PC-3 (cell line): Measurements from ENCODE around the gene ADCY10. TPM values are rescaled to one million over a fixed set of nuclear protein-coding genes. Genes with fewer than 3 reads are reported as not detected.

Experiments
- ATAC-seq: fragments of 200-7000 bp; cut with Tn5 transposase; 2 replicates; pipeline ENCODE4 v1.9.1; 2020; ENCODE audit warnings: mild to moderate bottlenecking, moderate library complexity
- BruUV-seq: library from RNA; stranded (reverse); fragments of 400-500 nt; replicated peaks from 2 replicates; lab custom pipeline; 2021; lab: Mats Ljungman, UMichigan
- CTCF ChIA-PET: fragments of 300-600 bp; sonication (Branson Sonifier 250); formaldehyde crosslinking; loops from one replicate; lab custom pipeline; 2022; ENCODE audit warnings: antibody characterized with exemption; lab: Charles Lee
- POLR2A ChIA-PET: fragments of 300-600 bp; sonication (Branson Sonifier 250); formaldehyde crosslinking; loops from one replicate; lab custom pipeline; 2022; ENCODE audit warnings: antibody characterized with exemption; ENCODE audit not compliant: unreplicated experiment; lab: Charles Lee
- DNase-seq: peaks from one replicate; pipeline ENCODE4 v3.0.0-alpha.2; 2015
- H2AFZ ChIP-seq: fragments of 300-600 bp; sonication (generic); 2 replicates; pipeline ENCODE4 v1.6.0; 2016; ENCODE audit warnings: antibody characterized with exemption, low read length
- H3F3A ChIP-seq: fragments of 300-600 bp; sonication (generic); one replicate; pipeline ENCODE4 v1.6.0; 2017; ENCODE audit warnings: antibody characterized with exemption, low read length, control low read depth, mild to moderate bottlenecking; ENCODE audit not compliant: unreplicated experiment
- H3K27ac ChIP-seq: fragments of 300-600 bp; sonication (generic); 2 replicates; pipeline ENCODE4 v1.5.1; 2016; ENCODE audit warnings: mild to moderate bottlenecking, low read length
- H3K27me3 ChIP-seq: fragments of 300-600 bp; sonication (generic); 2 replicates; pipeline ENCODE4 v1.6.1; 2016; ENCODE audit warnings: low read length, mixed read lengths
- H3K36me3 ChIP-seq: fragments of 300-600 bp; sonication (generic); 2 replicates; pipeline ENCODE4 v1.6.1; 2016; ENCODE audit warnings: low read depth, mixed run types, low read length, mixed read lengths
- H3K4me1 ChIP-seq: fragments of 300-600 bp; sonication (generic); 2 replicates; pipeline ENCODE4 v1.5.1; 2016; ENCODE audit warnings: low read length; ENCODE audit not compliant: insufficient read depth
- H3K4me2 ChIP-seq: fragments of 300-600 bp; sonication (generic); 2 replicates; pipeline ENCODE4 v1.6.0; 2016; ENCODE audit warnings: low read length
- H3K4me3 ChIP-seq: fragments of 300-600 bp; sonication (generic); 2 replicates; pipeline ENCODE4 v1.5.1; 2016; ENCODE audit warnings: mild to moderate bottlenecking, low read length, mixed read lengths
- H3K79me2 ChIP-seq: fragments of 300-600 bp; sonication (generic); 2 replicates; pipeline ENCODE4 v1.6.1; 2017; ENCODE audit warnings: low read length, mixed read lengths
- H3K9ac ChIP-seq: fragments of 300-600 bp; sonication (generic); 2 replicates; pipeline ENCODE4 v1.6.0; 2016; ENCODE audit warnings: mild to moderate bottlenecking, low read length
- H3K9me2 ChIP-seq: fragments of 300-600 bp; sonication (generic); replicated peaks from 2 replicates; pipeline ENCODE4 v1.6.1; 2016; ENCODE audit warnings: mixed run types, low read length, mixed read lengths
- H3K9me3 ChIP-seq: fragments of 300-600 bp; sonication (generic); 2 replicates; pipeline ENCODE4 v1.6.1; 2016; ENCODE audit warnings: low read length, mixed read lengths
- H4K20me1 ChIP-seq: fragments of 300-600 bp; sonication (generic); 2 replicates; pipeline ENCODE4 v1.6.1; 2016; ENCODE audit warnings: low read length, mixed read lengths
- EZH2 ChIP-seq: fragments of 300-600 bp; sonication (generic); IDR thresholded peaks from one replicate; pipeline ENCODE4 v1.6.1; 2017; ENCODE audit warnings: antibody characterized with exemption, mild to moderate bottlenecking, low read length; ENCODE audit not compliant: unreplicated experiment
- EZH2phosphoT487 ChIP-seq: fragments of 300-600 bp; sonication (generic); IDR thresholded peaks from 2 replicates; pipeline ENCODE4 v1.6.1; 2018; ENCODE audit warnings: mild to moderate bottlenecking, antibody characterized with exemption, low read length, borderline replicate concordance
- intact Hi-C: fragments of 100-400 bp; cut with micrococcal nuclease; formaldehyde crosslinking; loops from 2 replicates; pipeline ENCODE4 v1.9.0; 2023
- total RNA-seq: library from RNA; depleted of rRNA; stranded (reverse); fragments of >200 nt; gene quantifications from 2 replicates; pipeline ENCODE4 v1.2.3, GENCODE V29; 2014
- TF ChIP-seq, protein P1 (sequence below): fragments of 300-600 bp; sonication (generic); conservative IDR thresholded peaks from 2 replicates; pipeline ENCODE4 v1.5.1; 2017; ENCODE audit warnings: antibody characterized with exemption, low read depth, mild to moderate bottlenecking, low read length

Gene ADCY10
- total RNA-seq, 1 experiment from 2014 or later = not detected

DNA sequence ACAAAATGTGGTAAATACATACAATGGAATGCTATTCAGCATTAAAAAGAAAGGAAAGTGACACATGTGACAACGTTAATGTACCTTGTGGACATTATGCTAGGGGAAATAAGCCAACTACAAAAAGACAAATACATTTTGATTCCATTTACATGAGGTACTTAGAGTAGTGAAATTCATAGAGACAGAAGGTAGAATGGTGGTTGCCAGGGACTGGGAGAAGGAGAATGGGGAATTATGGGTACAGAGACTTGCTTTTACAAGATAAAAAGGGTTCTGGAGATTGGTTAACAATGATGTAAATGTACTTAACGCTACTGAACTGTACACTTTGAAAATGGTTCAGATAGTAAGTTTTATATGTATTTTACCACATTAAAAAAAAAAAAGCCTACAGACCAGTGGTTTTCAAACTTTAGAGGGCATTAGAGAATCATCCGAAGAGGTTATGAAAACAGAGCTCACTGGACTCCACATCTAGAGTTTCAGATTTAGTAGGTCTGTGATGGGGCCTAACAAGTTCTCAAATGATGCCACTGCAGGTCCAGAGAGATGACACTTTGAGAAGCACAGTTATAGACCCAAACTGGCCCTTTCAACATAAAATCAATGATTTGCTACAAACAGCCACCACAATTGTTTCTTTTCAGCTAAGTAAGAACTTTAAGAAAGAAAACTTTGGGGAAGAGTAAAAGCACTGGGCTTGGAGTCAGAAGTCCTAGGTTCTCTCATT lies 9.6 kb upstream of the ADCY10 start:
- H3K4me1 ChIP-seq = peaks cover 17% of the 10 kb centered on the region
- H3K4me2 ChIP-seq = 0 out of 2 replicates have a peak overlapping the region, but pooled peaks have one; percentile 5

DNA sequence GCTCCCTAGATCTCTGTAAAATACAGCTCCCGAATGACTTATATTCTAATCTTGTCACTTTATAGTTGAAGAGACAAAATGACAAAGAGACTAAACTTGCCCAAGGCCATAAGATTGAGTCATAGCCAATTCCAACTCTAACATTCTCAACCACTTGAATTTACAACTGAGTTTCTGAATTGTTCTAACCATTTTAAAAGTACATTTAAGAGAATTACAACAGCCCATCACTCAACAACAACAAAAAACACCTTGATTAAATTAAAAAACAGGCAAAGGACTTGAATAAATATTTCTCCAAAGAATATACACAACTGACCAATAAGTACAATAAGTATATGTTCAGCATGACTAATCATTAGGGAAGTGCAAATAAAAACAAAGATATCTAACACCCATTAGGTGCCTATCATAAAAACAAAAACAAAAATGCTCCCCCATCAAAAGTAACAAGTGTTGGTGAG lies 8.7 kb upstream of the ADCY10 start:
- Histone ChIP-seq H2AFZ (no peak overlapping the region), H3K9me3 (no peaks in the 10 kb centered on the region), H3K4me1 (peaks cover 17% of the 10 kb centered on the region), H4K20me1 (no peaks in the 10 kb centered on the region), H3F3A (no peaks in the 10 kb centered on the region), H3K36me3 (peaks cover 6% of the 10 kb centered on the region; the same call in 1 of the 2 replicates), H3K4me2 (peak overlapping the region; percentile 5; the same call in 1 of the 2 replicates), H3K79me2 (no peaks in the 10 kb centered on the region), H3K4me3 (no peak overlapping the region), H3K27me3 (no peaks in the 10 kb centered on the region), H3K9ac (no peak overlapping the region), H3K27ac (no peak overlapping the region), H3K9me2 (no peaks in the 10 kb centered on the region)
- BruUV-seq = no TSS peak
- TF ChIP-seq EZH2phosphoT487 = no peak
- no peak for TF ChIP-seq EZH2
- TF ChIP-seq, protein P1, sequence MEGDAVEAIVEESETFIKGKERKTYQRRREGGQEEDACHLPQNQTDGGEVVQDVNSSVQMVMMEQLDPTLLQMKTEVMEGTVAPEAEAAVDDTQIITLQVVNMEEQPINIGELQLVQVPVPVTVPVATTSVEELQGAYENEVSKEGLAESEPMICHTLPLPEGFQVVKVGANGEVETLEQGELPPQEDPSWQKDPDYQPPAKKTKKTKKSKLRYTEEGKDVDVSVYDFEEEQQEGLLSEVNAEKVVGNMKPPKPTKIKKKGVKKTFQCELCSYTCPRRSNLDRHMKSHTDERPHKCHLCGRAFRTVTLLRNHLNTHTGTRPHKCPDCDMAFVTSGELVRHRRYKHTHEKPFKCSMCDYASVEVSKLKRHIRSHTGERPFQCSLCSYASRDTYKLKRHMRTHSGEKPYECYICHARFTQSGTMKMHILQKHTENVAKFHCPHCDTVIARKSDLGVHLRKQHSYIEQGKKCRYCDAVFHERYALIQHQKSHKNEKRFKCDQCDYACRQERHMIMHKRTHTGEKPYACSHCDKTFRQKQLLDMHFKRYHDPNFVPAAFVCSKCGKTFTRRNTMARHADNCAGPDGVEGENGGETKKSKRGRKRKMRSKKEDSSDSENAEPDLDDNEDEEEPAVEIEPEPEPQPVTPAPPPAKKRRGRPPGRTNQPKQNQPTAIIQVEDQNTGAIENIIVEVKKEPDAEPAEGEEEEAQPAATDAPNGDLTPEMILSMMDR = no peak
- intact Hi-C loops = no loop called here
- POLR2A ChIA-PET = no interaction called here
- CTCF ChIA-PET = no interaction called here
- peak; percentile 79 for DNase-seq
- peak; percentile 67 for ATAC-seq

More for the DNA sequence above, 9.6 kb upstream of the ADCY10 start:
- TF ChIP-seq EZH2 (no peak), EZH2phosphoT487 (no peak)
- TF ChIP-seq, protein P1 = no peak
- ChIA-PET POLR2A (no interaction called here), CTCF (interaction anchor here (0.8 kb wide), 1 partner anchor 159 kb away, joined by 5 read pairs; no protein-coding TSS in a partner anchor)
- TSS peak; percentile 12 for BruUV-seq
- Histone ChIP-seq H3K9me2 (no peaks in the 10 kb centered on the region), H3K27ac (no peak overlapping the region), H3K4me3 (no peak overlapping the region), H3K27me3 (no peaks in the 10 kb centered on the region), H3K79me2 (no peaks in the 10 kb centered on the region), H3K36me3 (peaks cover 3% of the 10 kb centered on the region; the same call in 1 of the 2 replicates), H3F3A (no peaks in the 10 kb centered on the region), H2AFZ (no peak overlapping the region), H3K9ac (no peak overlapping the region), H4K20me1 (no peaks in the 10 kb centered on the region), H3K9me3 (no peaks in the 10 kb centered on the region)
- DNase-seq (no peak), ATAC-seq (no peak)
- intact Hi-C loops = no loop called here

DNA sequence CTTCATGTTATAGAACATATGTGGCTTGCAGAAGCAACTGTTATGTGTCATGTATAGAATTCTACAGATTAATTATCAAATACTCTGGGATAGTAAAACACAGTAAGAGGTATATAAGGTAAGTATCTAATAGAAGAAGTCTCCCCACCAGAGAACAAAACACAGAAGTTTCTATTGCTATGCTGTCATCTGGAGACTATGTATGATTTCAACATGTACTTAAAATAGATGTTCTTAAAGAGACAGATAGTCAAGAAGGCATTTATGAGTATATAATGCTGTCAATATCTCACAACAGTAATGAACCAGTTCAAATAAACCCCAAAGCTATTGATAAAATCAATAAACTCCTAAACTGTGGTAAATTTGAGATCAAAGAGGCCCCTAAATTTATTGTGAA lies 8.1 kb upstream of the ADCY10 start:
- no peak for TF ChIP-seq EZH2
- TF ChIP-seq EZH2phosphoT487 = no peak
- TF ChIP-seq, protein P1 = no peak
- DNase-seq = no peak
- Histone ChIP-seq H3K27me3 (no peaks in the 10 kb centered on the region), H4K20me1 (no peaks in the 10 kb centered on the region), H3K9ac (no peak overlapping the region), H3K9me3 (no peaks in the 10 kb centered on the region), H3F3A (no peaks in the 10 kb centered on the region), H3K27ac (no peak overlapping the region), H3K4me1 (peaks cover 17% of the 10 kb centered on the region), H3K9me2 (no peaks in the 10 kb centered on the region), H3K4me2 (no peak overlapping the region), H3K36me3 (peaks cover 6% of the 10 kb centered on the region; the same call in 1 of the 2 replicates), H2AFZ (no peak overlapping the region), H3K4me3 (no peak overlapping the region), H3K79me2 (no peaks in the 10 kb centered on the region)
- intact Hi-C loops = no loop called here
- no TSS peak for BruUV-seq
- ATAC-seq = no peak
- ChIA-PET POLR2A (no interaction called here), CTCF (no interaction called here)
